HL-60 (cell line): ENCODE measurements around the gene UBE2L5.

Experiments
- CTCF ChIP-seq: IDR thresholded peaks from one replicate; pipeline ENCODE4 v1.5.1; 2011; ENCODE audit warnings: low read length, control low read depth, inconsistent platforms; ENCODE audit not compliant: insufficient read depth
- GABPA ChIP-seq: IDR thresholded peaks from 2 replicates; pipeline ENCODE4 v1.6.1; 2012; ENCODE audit warnings: low read depth
- POLR2AphosphoS5 ChIP-seq: IDR thresholded peaks from 2 replicates; pipeline ENCODE4 v1.6.1; 2012; ENCODE audit warnings: low read depth
- SPI1 ChIP-seq: IDR thresholded peaks from 2 replicates; pipeline ENCODE4 v1.6.1; 2012; ENCODE audit warnings: low read depth, mild to moderate bottlenecking, borderline replicate concordance

GRCh38 chr13:30412346-30412745, 9.9 kb upstream of the UBE2L5 start:
- TF ChIP-seq POLR2AphosphoS5 (no peak), GABPA (no peak), SPI1 (no peak), CTCF (no peak)
